Activated CD8-positive, alpha-beta T cell treated with anti-CD3 and anti-CD28 coated beads, Interleukin-2, amount 10 ng/mL, durations not matched to agents 7 days and 5 days (primary cell): Measurements from ENCODE around the gene NEK4. TPM values are rescaled to one million over a fixed set of nuclear protein-coding genes. Genes with fewer than 3 reads are reported as not detected.

Source experiments
- ATAC-seq: fragments of 150-1000 bp; cut with Tn5 transposase; one replicate; pipeline ENCODE4 v1.10.0; 2021; ENCODE audit warnings: moderate library complexity
- CTCF ChIA-PET: fragments of 350-600 bp; sonication (Branson Sonifier 250); formaldehyde crosslinking; loops from one replicate; lab custom pipeline; 2021; ENCODE audit warnings: antibody characterized with exemption; lab: Charles Lee
- POLR2A ChIA-PET: fragments of 350-600 bp; sonication (Branson Sonifier 250); formaldehyde crosslinking; loops from one replicate; lab custom pipeline; 2021; ENCODE audit warnings: antibody characterized with exemption; lab: Charles Lee
- DNase-seq: peaks from one replicate; pipeline ENCODE4 v3.0.0-alpha.2; 2020
- H3K27ac Mint-ChIP-seq: one replicate; pipeline ENCODE4 v1.8.0; 2021; ENCODE audit warnings: mild to moderate bottlenecking, mixed read lengths
- H3K27me3 Mint-ChIP-seq: one replicate; pipeline ENCODE4 v1.8.0; 2021; ENCODE audit warnings: low read depth, mixed read lengths
- H3K36me3 Mint-ChIP-seq: one replicate; pipeline ENCODE4 v1.8.0; 2021; ENCODE audit warnings: low read depth, mixed read lengths
- H3K4me1 Mint-ChIP-seq: one replicate; pipeline ENCODE4 v1.8.0; 2021; ENCODE audit warnings: low read depth, mixed read lengths
- H3K4me3 Mint-ChIP-seq: one replicate; pipeline ENCODE4 v1.8.0; 2021; ENCODE audit warnings: mild to moderate bottlenecking, mixed read lengths
- H3K9me3 Mint-ChIP-seq: one replicate; pipeline ENCODE4 v1.8.0; 2022; ENCODE audit warnings: mixed read lengths; ENCODE audit not compliant: insufficient read depth
- total RNA-seq, 2 experiments: library from RNA; stranded (reverse); gene quantifications; one replicate each; pipeline ENCODE4 v1.2.3, GENCODE V29; 2021

Gene NEK4
- total RNA-seq, 2 experiments from 2014 or later, result 21.9 to 23.7 TPM

DNA sequence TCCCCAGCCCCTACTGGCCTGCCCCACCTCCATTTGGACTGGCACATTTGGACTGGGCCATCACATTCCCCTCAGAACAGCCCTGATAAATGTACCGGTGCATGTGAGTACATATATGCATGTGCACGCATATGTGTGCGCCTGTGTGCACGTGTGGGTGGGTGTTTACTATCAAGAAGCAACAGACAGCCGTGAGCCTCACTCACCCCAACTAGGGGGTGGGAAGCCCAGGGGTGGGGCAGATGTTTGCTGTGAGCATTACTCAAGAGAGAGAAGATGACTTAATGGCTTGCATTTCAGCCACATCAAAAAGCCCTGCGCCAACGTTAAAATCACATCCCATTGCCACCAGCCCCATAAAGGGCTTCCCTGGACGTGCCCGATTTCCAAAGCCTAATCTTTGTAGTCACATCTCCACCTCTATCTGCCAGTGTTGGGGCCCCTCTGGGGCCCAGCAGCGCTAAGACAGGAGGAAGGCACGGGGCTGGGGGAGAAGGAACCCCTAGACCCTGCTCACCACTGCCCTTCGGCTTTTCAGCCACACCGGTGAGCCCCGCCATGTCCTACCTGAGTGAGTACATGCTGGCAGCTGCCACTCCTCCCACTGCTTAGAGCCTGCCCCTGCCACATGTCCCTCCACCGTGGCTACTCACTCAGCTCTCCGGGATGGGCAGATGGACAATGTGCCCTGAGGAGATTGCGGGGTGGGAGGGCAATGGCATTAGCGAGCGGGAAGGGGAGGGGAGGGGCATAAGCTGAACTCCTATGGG is 34.7 kb upstream of the NEK4 start:
- CTCF ChIA-PET, result no interaction called here
- DNase-seq (no peak), ATAC-seq (no peak)
- H3K27me3 Mint-ChIP-seq, result peaks cover 3% of the 10 kb centered on the region
- H3K36me3 Mint-ChIP-seq, result no peaks in the 10 kb centered on the region
- H3K4me3 Mint-ChIP-seq, result no peak overlapping the region
- POLR2A ChIA-PET, result no interaction called here
- no peak overlapping the region for H3K27ac Mint-ChIP-seq
- peaks cover 18% of the 10 kb centered on the region for H3K4me1 Mint-ChIP-seq
- H3K9me3 Mint-ChIP-seq, result no peaks in the 10 kb centered on the region

DNA sequence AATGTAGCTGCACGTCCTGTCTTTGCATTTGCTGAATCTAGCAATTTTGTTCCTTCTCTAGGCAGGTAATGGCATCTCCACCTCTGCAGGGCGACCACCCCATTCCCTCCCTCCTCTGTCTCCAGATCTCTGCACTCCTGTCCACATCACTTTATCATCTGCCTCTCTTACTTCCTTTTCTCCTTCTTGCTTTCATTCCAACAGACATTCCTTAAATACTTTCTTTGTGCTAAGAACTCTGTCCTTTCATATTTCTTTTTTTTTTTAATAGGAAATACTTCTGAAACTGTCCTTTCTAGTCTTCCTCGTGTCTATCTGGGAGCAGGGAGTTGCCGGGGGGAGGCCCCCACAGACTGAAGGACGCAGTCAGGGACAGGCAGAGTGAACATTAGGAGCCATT is 31.1 kb upstream of the NEK4 start:
- Mint-ChIP-seq H3K4me3 (no peak overlapping the region), H3K4me1 (no peaks in the 10 kb centered on the region), H3K27me3 (no peaks in the 10 kb centered on the region), H3K27ac (no peak overlapping the region), H3K9me3 (no peaks in the 10 kb centered on the region), H3K36me3 (no peaks in the 10 kb centered on the region)
- CTCF ChIA-PET, result no interaction called here
- POLR2A ChIA-PET, result no interaction called here
- ATAC-seq, result no peak
- DNase-seq, result no peak

DNA sequence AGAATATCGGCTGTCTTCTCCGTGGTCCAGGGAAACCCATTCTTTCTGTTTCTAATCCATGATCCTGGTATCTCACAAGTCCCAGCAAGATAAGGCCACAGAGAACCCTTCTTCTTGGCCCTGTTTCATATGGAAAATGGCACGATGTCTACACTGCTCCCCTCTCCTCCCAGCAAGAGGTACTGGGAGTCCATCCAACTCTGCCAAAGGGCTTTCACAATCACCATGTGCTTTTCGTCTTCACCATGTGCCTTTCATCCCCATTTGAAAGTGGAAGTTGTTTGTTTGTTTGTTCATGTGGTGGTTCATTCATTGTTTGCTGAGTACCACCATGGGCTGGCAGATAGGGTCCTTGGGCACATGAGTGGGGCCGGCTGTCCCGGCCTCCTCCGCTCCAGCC is 29.3 kb upstream of the NEK4 start:
- CTCF ChIA-PET, result no interaction called here
- H3K4me1 Mint-ChIP-seq, result no peaks in the 10 kb centered on the region
- no peaks in the 10 kb centered on the region for H3K9me3 Mint-ChIP-seq

DNA sequence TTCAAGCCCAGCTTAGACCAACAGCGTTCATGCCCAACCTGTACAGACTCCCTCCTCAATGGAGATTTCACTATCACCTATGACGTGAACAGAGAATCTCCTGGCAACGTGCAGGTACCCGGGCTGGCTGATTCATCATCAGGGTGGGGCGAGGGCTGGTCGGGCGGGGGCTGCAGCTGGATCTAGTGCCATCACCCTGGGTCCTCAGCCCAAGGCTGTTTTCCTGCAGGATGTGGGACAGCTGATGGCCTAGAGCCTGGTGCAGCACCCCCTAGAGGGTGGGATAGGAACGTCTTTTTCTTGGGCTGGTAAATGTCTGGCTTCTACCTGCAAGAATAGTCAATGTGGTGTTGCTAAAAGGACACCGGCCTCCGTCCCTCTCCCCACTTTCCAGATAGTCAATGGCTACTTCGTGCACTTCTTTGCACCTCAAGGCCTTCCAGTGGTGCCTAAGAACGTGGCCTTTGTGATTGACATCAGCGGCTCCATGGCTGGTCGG is 28.3 kb upstream of the NEK4 start:
- Mint-ChIP-seq H3K4me3 (no peak overlapping the region), H3K36me3 (no peaks in the 10 kb centered on the region), H3K27ac (no peak overlapping the region), H3K9me3 (no peaks in the 10 kb centered on the region), H3K27me3 (no peaks in the 10 kb centered on the region), H3K4me1 (no peaks in the 10 kb centered on the region)
- ATAC-seq, result peak; percentile 39
- POLR2A ChIA-PET, result interaction anchor here (0.6 to 1.2 kb wide), 2 partner anchors 12 to 44 kb away, joined by 3 read pairs; no protein-coding TSS in a partner anchor
- CTCF ChIA-PET, result interaction anchor here (0.6 to 2.0 kb wide), 13 partner anchors 11 to 234 kb away, joined by 3 to 9 read pairs (median 4); partner anchors contain the start of gene NEK4
- peak; percentile 27 for DNase-seq

More for the DNA sequence above, 29.3 kb upstream of the NEK4 start:
- POLR2A ChIA-PET, result no interaction called here
- H3K4me3 Mint-ChIP-seq, result no peak overlapping the region
- no peak overlapping the region for H3K27ac Mint-ChIP-seq
- no peaks in the 10 kb centered on the region for H3K27me3 Mint-ChIP-seq
- no peak for DNase-seq
- ATAC-seq, result no peak
- no peaks in the 10 kb centered on the region for H3K36me3 Mint-ChIP-seq

DNA sequence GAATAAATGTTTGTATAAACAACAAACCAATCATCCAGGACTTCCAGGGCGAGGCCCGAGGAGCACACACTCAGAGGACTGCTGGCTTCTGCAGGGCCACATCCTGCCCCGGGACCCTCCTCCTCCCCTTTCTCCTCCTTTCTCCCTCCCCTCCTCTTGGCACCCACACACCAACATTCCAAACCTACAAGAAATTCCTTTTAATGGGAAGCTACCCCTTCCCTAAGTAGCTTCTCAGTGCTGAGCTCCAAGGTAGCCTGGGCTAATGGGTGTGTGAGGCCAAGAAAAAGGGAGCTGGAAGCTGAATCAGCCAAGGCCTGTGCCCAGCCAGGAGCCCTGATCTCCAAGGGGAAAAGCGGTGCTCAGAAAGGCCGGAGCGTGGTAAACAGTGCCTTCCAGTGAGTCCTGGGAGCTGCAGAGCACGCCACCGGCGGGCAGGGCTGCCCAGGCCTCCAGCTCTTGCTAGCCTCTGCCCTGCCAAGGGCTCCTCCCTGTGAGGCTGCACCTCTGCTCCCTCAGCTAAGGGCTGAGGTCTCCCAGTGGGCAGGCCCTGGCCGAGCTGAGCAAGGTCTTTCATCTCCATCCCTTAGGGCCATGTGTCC is 27.7 kb upstream of the NEK4 start:
- no peak for ATAC-seq
- H3K27ac Mint-ChIP-seq, result no peak overlapping the region
- POLR2A ChIA-PET, result interaction anchor here (0.6 to 1.2 kb wide), 3 partner anchors 13 to 437 kb away, joined by 3 read pairs; no protein-coding TSS in a partner anchor

DNA sequence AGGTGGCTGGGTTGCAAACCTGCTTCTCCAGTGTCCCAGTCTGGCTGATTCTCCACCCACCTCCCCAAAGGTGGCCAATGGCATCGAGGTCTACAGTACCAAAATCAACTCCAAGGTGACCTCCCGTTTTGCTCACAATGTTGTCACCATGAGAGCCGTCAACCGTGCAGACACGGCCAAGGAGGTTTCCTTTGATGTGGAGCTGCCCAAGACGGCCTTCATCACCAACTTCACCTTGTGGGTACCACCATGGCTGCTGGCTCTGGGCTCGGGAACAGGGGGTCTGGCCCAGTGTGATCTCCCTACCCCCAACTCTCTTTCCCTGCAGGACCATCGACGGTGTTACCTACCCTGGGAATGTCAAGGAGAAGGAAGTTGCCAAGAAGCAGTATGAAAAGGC is 25.7 kb upstream of the NEK4 start:
- ChIA-PET POLR2A (no interaction called here), CTCF (no interaction called here)
- H3K4me3 Mint-ChIP-seq, result no peak overlapping the region
- H3K27ac Mint-ChIP-seq, result no peak overlapping the region
- H3K36me3 Mint-ChIP-seq, result no peaks in the 10 kb centered on the region
- no peak for ATAC-seq
- no peak for DNase-seq
- no peaks in the 10 kb centered on the region for H3K27me3 Mint-ChIP-seq
- no peaks in the 10 kb centered on the region for H3K9me3 Mint-ChIP-seq
- H3K4me1 Mint-ChIP-seq, result no peaks in the 10 kb centered on the region

More for the DNA sequence above, 27.7 kb upstream of the NEK4 start:
- DNase-seq, result no peak
- Mint-ChIP-seq H3K36me3 (no peaks in the 10 kb centered on the region), H3K9me3 (no peaks in the 10 kb centered on the region), H3K27me3 (no peaks in the 10 kb centered on the region), H3K4me3 (no peak overlapping the region), H3K4me1 (no peaks in the 10 kb centered on the region)
- CTCF ChIA-PET, result interaction anchor here (0.6 to 2.0 kb wide), 12 partner anchors 11 to 235 kb away, joined by 3 to 9 read pairs (median 4); no protein-coding TSS in a partner anchor

DNA sequence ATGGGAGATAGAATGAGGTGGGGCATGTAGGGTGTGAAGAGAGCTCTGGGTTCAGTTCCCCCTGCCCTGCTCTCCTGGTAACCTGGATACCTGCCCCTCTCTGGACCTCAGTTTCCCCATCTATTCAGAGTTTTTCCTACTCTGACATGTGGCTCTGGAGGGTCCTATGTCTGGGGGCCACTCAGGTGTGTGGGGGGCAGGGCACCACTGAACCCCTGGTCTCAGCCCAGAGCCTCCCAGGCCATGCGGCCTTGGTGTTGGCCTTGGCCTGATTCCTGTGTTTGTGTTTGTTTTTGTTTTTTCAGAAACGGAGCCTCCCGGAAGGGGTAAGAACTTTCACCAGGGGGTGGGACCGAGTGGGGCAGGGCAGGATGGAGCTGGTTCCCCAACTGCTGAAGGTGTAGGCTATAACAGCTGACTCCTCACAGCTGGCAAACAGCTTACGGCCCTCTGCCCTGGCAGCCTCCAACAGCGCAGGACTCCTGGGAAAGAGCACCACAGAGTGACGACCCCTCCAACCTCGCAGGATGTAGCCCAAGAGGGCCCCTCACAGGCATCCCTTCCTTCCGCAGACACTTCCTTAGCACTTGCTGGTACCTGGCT is 24.7 kb upstream of the NEK4 start:
- H3K36me3 Mint-ChIP-seq, result no peaks in the 10 kb centered on the region
- no peak for DNase-seq
- H3K9me3 Mint-ChIP-seq, result no peaks in the 10 kb centered on the region
- H3K4me1 Mint-ChIP-seq, result no peaks in the 10 kb centered on the region
- H3K27me3 Mint-ChIP-seq, result no peaks in the 10 kb centered on the region
- ChIA-PET POLR2A (no interaction called here), CTCF (no interaction called here)
- H3K27ac Mint-ChIP-seq, result no peak overlapping the region
- ATAC-seq, result no peak
- H3K4me3 Mint-ChIP-seq, result no peak overlapping the region

DNA sequence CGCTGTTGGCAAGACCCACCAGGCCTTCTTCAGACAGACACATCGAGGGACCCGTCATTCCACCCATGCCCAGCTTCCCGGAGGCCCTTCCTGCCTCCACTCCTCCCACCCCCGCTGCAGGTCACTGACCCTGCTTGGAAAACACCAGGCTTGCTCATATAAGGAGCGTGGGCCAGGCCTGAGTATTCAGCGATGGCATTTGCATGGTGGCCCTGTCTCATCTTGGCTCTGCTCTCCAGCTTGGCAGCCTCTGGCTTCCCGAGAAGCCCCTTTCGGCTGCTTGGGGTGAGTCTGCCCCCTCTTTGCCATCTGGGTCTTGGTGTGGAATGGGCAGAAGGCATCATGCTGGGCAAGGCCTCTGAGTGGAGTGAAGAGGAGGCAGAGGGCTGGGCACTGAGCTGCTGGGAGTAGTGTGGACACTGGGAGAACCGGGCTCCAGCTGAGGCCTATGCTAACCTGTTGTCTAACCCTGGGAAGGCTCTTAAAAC is 23.9 kb upstream of the NEK4 start, which contains the start of gene ITIH3:
Gene ITIH3 (plus strand): TSS at position 185 of the 488 bp plus-strand sequence. CDS start 8 bp downstream, at position 193.
- CTCF ChIA-PET, result no interaction called here

DNA sequence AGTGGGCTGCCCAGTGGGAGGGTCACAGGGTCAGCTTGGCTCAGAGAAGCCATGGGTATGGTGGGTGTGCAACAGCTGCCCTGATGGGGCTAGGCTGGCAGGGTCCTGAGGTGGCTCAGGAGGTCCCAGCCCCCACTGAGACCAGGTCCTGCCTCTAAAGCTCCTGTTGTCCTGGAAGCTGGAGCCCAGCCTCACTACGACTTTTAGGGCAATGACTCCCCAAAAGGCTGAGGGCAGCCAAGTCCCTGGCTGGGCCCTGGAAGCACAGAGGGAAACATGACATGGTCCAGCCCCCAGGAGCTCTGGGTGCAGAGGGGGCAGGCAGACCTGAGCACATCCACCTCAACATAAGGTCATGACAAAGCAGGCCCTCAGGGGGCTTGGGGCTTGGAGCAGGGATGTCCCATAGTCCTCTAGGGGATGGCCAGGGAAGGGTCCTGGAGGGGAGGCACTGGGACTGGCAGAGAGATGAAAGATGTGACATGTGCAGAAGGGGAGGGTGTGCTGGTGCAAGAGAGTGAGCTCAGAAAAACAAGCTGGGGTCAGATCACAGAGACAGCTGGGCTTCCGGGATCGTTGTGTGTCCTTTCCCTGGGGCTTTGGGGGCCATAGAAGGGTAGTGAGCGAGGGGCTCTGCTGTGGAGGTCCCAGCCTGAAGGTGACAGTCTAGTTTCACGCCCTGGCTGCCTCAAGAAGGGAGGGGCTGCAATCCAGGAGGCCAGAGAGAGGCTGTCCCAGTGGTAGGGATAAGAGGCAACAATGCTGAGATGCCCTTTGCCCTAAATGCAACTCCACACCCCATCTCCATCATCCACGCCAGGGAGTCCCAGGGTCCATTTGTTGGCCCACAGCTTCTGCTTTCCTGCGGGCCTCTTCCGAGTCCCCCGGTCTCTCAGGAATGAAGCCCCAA is 23.2 kb upstream of the NEK4 start:
- no peak for ATAC-seq
- POLR2A ChIA-PET, result no interaction called here
- no peaks in the 10 kb centered on the region for H3K9me3 Mint-ChIP-seq
- DNase-seq, result no peak
- H3K27ac Mint-ChIP-seq, result peak overlapping the region; percentile 30
- no peak overlapping the region for H3K4me3 Mint-ChIP-seq
- no peaks in the 10 kb centered on the region for H3K4me1 Mint-ChIP-seq
- H3K36me3 Mint-ChIP-seq, result no peaks in the 10 kb centered on the region
- H3K27me3 Mint-ChIP-seq, result no peaks in the 10 kb centered on the region
- CTCF ChIA-PET, result interaction anchor here (1.2 kb wide), 1 partner anchor 57 kb away, joined by 3 read pairs; no protein-coding TSS in a partner anchor

More for the DNA sequence above, 23.9 kb upstream of the NEK4 start, which contains the start of gene ITIH3:
- no peaks in the 10 kb centered on the region for H3K4me1 Mint-ChIP-seq
- no peak within 1 kb of the TSS for H3K4me3 Mint-ChIP-seq
- ATAC-seq, result no peak
- H3K36me3 Mint-ChIP-seq, result no peaks in the 10 kb centered on the region
- POLR2A ChIA-PET, result no interaction called here
- H3K27ac Mint-ChIP-seq, result peak within 1 kb of the TSS; percentile 30
- DNase-seq, result no peak
- H3K9me3 Mint-ChIP-seq, result no peaks in the 10 kb centered on the region
- no peaks in the 10 kb centered on the region for H3K27me3 Mint-ChIP-seq

DNA sequence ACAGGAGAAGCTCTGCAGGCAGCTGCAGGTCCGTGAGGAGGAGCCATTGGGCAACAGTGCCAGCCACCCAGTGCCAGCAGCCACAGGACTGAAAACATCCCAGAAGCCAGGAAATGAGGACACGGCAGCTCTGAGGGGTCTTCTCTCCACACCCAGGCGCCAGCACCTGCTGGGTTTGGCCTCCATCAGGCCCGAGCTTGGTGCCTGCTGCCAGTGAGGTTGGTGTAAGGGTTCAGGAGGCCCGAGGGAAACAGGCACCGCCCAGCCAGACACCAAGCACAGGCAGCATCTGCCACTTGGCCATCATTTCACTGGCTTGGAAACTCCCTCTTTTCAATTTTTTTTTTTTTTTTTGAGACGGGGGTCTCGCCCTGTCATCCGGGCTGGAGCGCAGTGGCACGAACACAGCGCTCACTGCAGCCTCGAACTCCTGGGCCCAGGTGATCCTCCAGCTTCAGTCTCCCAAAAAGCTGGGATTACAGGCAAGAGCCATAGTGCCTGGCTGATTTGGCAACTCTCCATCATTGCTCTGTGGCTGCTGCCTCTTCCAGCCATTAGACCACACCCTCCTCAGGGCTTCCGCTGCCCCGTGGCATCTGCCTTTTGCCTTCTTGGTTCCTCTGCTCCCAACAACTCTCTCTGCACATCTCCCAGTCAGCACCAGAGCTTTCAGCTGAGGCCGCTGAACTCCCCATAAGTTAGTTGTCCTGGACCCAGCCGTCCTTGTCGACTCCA is 22.4 kb upstream of the NEK4 start:
- Mint-ChIP-seq H3K36me3 (no peaks in the 10 kb centered on the region), H3K4me1 (no peaks in the 10 kb centered on the region), H3K9me3 (no peaks in the 10 kb centered on the region), H3K27ac (no peak overlapping the region), H3K4me3 (no peak overlapping the region), H3K27me3 (no peaks in the 10 kb centered on the region)
- DNase-seq, result no peak
- POLR2A ChIA-PET, result no interaction called here
- CTCF ChIA-PET, result interaction anchor here (1.0 to 1.2 kb wide), 3 partner anchors 26 to 341 kb away, joined by 3 to 4 read pairs (median 3); no protein-coding TSS in a partner anchor
- no peak for ATAC-seq
